Measurements from ENCODE around the gene CCL8.

Gene CCL8

GRCh38 chr17:34368196-34368945 lies 49.1 kb downstream of the CCL8 start:
- DNase-seq: no peak

- no peak for DNase-seq
Observed at GRCh38 chr17:34368946-34369500, 49.8 kb downstream of the CCL8 start.

- DNase-seq: no peak
Observed at GRCh38 chr17:34369571-34369970, 50.3 kb downstream of the CCL8 start.

GRCh38 chr17:34370376-34370996 lies 51.3 kb downstream of the CCL8 start:
- no peak for DNase-seq

- DNase-seq: no peak
Observed at GRCh38 chr17:34370997-34371395, 51.8 kb downstream of the CCL8 start.

Measured in CD4-positive, alpha-beta T cell treated with Interleukin-4 for 1 hour (primary cell).